PC-3 (cell line): ENCODE results near the gene SPATA9. TPM values are rescaled to one million over a fixed set of nuclear protein-coding genes. Genes with fewer than 3 reads are reported as not detected.
"Not testable (repeated sequence)": the region's sequence is repeated elsewhere in the genome, so short reads cannot be mapped to it uniquely, and the experiment has no call there.

Source experiments
- ATAC-seq: fragments of 200-7000 bp; cut with Tn5 transposase; 2 replicates; pipeline ENCODE4 v1.9.1; 2020; ENCODE audit warnings: mild to moderate bottlenecking, moderate library complexity
- BruUV-seq: library from RNA; stranded (reverse); fragments of 400-500 nt; replicated peaks from 2 replicates; lab custom pipeline; 2021; lab: Mats Ljungman, UMichigan
- CTCF ChIA-PET: fragments of 300-600 bp; sonication (Branson Sonifier 250); formaldehyde crosslinking; loops from one replicate; lab custom pipeline; 2022; ENCODE audit warnings: antibody characterized with exemption; lab: Charles Lee
- POLR2A ChIA-PET: fragments of 300-600 bp; sonication (Branson Sonifier 250); formaldehyde crosslinking; loops from one replicate; lab custom pipeline; 2022; ENCODE audit warnings: antibody characterized with exemption; ENCODE audit not compliant: unreplicated experiment; lab: Charles Lee
- DNase-seq: peaks from one replicate; pipeline ENCODE4 v3.0.0-alpha.2; 2015
- H2AFZ ChIP-seq: fragments of 300-600 bp; sonication (generic); 2 replicates; pipeline ENCODE4 v1.6.0; 2016; ENCODE audit warnings: antibody characterized with exemption, low read length
- H3F3A ChIP-seq: fragments of 300-600 bp; sonication (generic); one replicate; pipeline ENCODE4 v1.6.0; 2017; ENCODE audit warnings: antibody characterized with exemption, low read length, control low read depth, mild to moderate bottlenecking; ENCODE audit not compliant: unreplicated experiment
- H3K27ac ChIP-seq: fragments of 300-600 bp; sonication (generic); 2 replicates; pipeline ENCODE4 v1.5.1; 2016; ENCODE audit warnings: mild to moderate bottlenecking, low read length
- H3K27me3 ChIP-seq: fragments of 300-600 bp; sonication (generic); 2 replicates; pipeline ENCODE4 v1.6.1; 2016; ENCODE audit warnings: low read length, mixed read lengths
- H3K36me3 ChIP-seq: fragments of 300-600 bp; sonication (generic); 2 replicates; pipeline ENCODE4 v1.6.1; 2016; ENCODE audit warnings: low read depth, mixed run types, low read length, mixed read lengths
- H3K4me1 ChIP-seq: fragments of 300-600 bp; sonication (generic); 2 replicates; pipeline ENCODE4 v1.5.1; 2016; ENCODE audit warnings: low read length; ENCODE audit not compliant: insufficient read depth
- H3K4me2 ChIP-seq: fragments of 300-600 bp; sonication (generic); 2 replicates; pipeline ENCODE4 v1.6.0; 2016; ENCODE audit warnings: low read length
- H3K4me3 ChIP-seq: fragments of 300-600 bp; sonication (generic); 2 replicates; pipeline ENCODE4 v1.5.1; 2016; ENCODE audit warnings: mild to moderate bottlenecking, low read length, mixed read lengths
- H3K79me2 ChIP-seq: fragments of 300-600 bp; sonication (generic); 2 replicates; pipeline ENCODE4 v1.6.1; 2017; ENCODE audit warnings: low read length, mixed read lengths
- H3K9ac ChIP-seq: fragments of 300-600 bp; sonication (generic); 2 replicates; pipeline ENCODE4 v1.6.0; 2016; ENCODE audit warnings: mild to moderate bottlenecking, low read length
- H3K9me2 ChIP-seq: fragments of 300-600 bp; sonication (generic); replicated peaks from 2 replicates; pipeline ENCODE4 v1.6.1; 2016; ENCODE audit warnings: mixed run types, low read length, mixed read lengths
- H3K9me3 ChIP-seq: fragments of 300-600 bp; sonication (generic); 2 replicates; pipeline ENCODE4 v1.6.1; 2016; ENCODE audit warnings: low read length, mixed read lengths
- H4K20me1 ChIP-seq: fragments of 300-600 bp; sonication (generic); 2 replicates; pipeline ENCODE4 v1.6.1; 2016; ENCODE audit warnings: low read length, mixed read lengths
- CTCF ChIP-seq: fragments of 300-600 bp; sonication (generic); conservative IDR thresholded peaks from 2 replicates; pipeline ENCODE4 v1.5.1; 2017; ENCODE audit warnings: antibody characterized with exemption, low read depth, mild to moderate bottlenecking, low read length
- EZH2 ChIP-seq: fragments of 300-600 bp; sonication (generic); IDR thresholded peaks from one replicate; pipeline ENCODE4 v1.6.1; 2017; ENCODE audit warnings: antibody characterized with exemption, mild to moderate bottlenecking, low read length; ENCODE audit not compliant: unreplicated experiment
- EZH2phosphoT487 ChIP-seq: fragments of 300-600 bp; sonication (generic); IDR thresholded peaks from 2 replicates; pipeline ENCODE4 v1.6.1; 2018; ENCODE audit warnings: mild to moderate bottlenecking, antibody characterized with exemption, low read length, borderline replicate concordance
- intact Hi-C: fragments of 100-400 bp; cut with micrococcal nuclease; formaldehyde crosslinking; loops from 2 replicates; pipeline ENCODE4 v1.9.0; 2023
- total RNA-seq: library from RNA; depleted of rRNA; stranded (reverse); fragments of >200 nt; gene quantifications from 2 replicates; pipeline ENCODE4 v1.2.3, GENCODE V29; 2014

SPATA9 gene
- total RNA-seq, 1 experiment from 2014 or later, result not detected

GRCh38 chr5:95707055-95707454 is 24.3 kb upstream of the SPATA9 start:
- Histone ChIP-seq H3K9ac (no peak overlapping the region), H2AFZ (no peak overlapping the region), H3K9me3 (no peaks in the 10 kb centered on the region), H3K36me3 (no peaks in the 10 kb centered on the region), H4K20me1 (no peaks in the 10 kb centered on the region), H3K4me2 (no peak overlapping the region), H3K27ac (no peak overlapping the region), H3K4me3 (no peak overlapping the region), H3F3A (no peaks in the 10 kb centered on the region), H3K4me1 (peaks cover 3% of the 10 kb centered on the region), H3K79me2 (no peaks in the 10 kb centered on the region), H3K27me3 (no peaks in the 10 kb centered on the region), H3K9me2 (no peaks in the 10 kb centered on the region)
- no peak for DNase-seq
- intact Hi-C loops, result no loop called here
- no peak for ATAC-seq
- BruUV-seq, result no TSS peak
- no peak for TF ChIP-seq EZH2
- no peak for TF ChIP-seq CTCF
- TF ChIP-seq EZH2phosphoT487, result no peak
- ChIA-PET CTCF (no interaction called here), POLR2A (no interaction called here)

- H3K4me2 ChIP-seq, H4K20me1 ChIP-seq, H3K4me3 ChIP-seq, ATAC-seq, CTCF ChIA-PET, POLR2A ChIA-PET, H3K79me2 ChIP-seq, H3K9me2 ChIP-seq, H2AFZ ChIP-seq, H3K36me3 ChIP-seq, H3K27me3 ChIP-seq, H3K9me3 ChIP-seq, H3K27ac ChIP-seq, H3K9ac ChIP-seq, DNase-seq, H3K4me1 ChIP-seq, H3F3A ChIP-seq, intact Hi-C loops, BruUV-seq: not testable (repeated sequence)
These were observed 23.4 kb upstream of the SPATA9 start for GRCh38 chr5:95706196-95706595.

- Histone ChIP-seq H4K20me1 (no peaks in the 10 kb centered on the region), H3K27me3 (no peaks in the 10 kb centered on the region), H3K27ac (no peak overlapping the region), H3K9me3 (no peaks in the 10 kb centered on the region), H3K79me2 (no peaks in the 10 kb centered on the region), H2AFZ (no peak overlapping the region), H3K4me2 (no peak overlapping the region), H3F3A (no peaks in the 10 kb centered on the region), H3K9me2 (no peaks in the 10 kb centered on the region), H3K9ac (no peak overlapping the region), H3K4me1 (no peaks in the 10 kb centered on the region), H3K4me3 (no peak overlapping the region), H3K36me3 (no peaks in the 10 kb centered on the region)
- CTCF ChIA-PET, result no interaction called here
- DNase-seq (no peak), ATAC-seq (no peak)
- intact Hi-C loops, result no loop called here
- POLR2A ChIA-PET, result no interaction called here
- no TSS peak for BruUV-seq
- TF ChIP-seq EZH2phosphoT487 (no peak), CTCF (no peak), EZH2 (no peak)
These were observed 21.4 kb upstream of the SPATA9 start for GRCh38 chr5:95704150-95704549.
